CD14-positive monocyte (primary cell): ENCODE measurements around the gene ALS2CL. TPM values are rescaled to one million over a fixed set of nuclear protein-coding genes. Genes with fewer than 3 reads are reported as not detected.
A peak's percentile ranks its signal among the peaks of the same experiment; 100 is the strongest.

ENCODE experiments used
- DNase-seq, 3 donors: peaks; one replicate each; pipeline ENCODE4 v3.0.0-alpha.2; 2011 to 2022
- H2AFZ ChIP-seq: 2 replicates; pipeline ENCODE4 v1.6.0; 2012; ENCODE audit warnings: mild to moderate bottlenecking, low read depth, low read length, inconsistent platforms; ENCODE audit not compliant: insufficient read depth, poor library complexity, severe bottlenecking
- H3K27ac ChIP-seq, 2 donors: 1 replicate in 1 of 2; 2 replicates in 1 of 2; pipeline ENCODE4 v1.5.1; 2012 to 2013; ENCODE audit warnings: low read length in 2 of 2, control low read depth in 1 of 2, inconsistent platforms in 1 of 2, low read depth in 1 of 2, mild to moderate bottlenecking in 1 of 2
- H3K27me3 ChIP-seq, 2 donors: one replicate each; pipeline versions ENCODE4 v1.6.0 to v1.6.1; 2011 to 2013; ENCODE audit warnings: low read length in 2 of 2; ENCODE audit not compliant: control insufficient read depth in 2 of 2, insufficient read depth in 2 of 2
- H3K36me3 ChIP-seq, 2 donors: replicated peaks in 1 of 2; 1 replicate in 1 of 2; 2 replicates in 1 of 2; pipeline versions ENCODE4 v1.5.1 to v1.6.1; 2012 to 2013; ENCODE audit warnings: low read length in 2 of 2, control low read depth in 1 of 2, inconsistent platforms in 1 of 2, mild to moderate bottlenecking in 1 of 2; ENCODE audit not compliant: insufficient read depth in 2 of 2, control insufficient read depth in 1 of 2
- H3K4me1 ChIP-seq, 2 donors: 1 replicate in 1 of 2; 2 replicates in 1 of 2; pipeline versions ENCODE4 v1.5.1 to v1.6.1; 2012 to 2013; ENCODE audit warnings: low read length in 2 of 2, control low read depth in 1 of 2, inconsistent platforms in 1 of 2, mild to moderate bottlenecking in 1 of 2, moderate library complexity in 1 of 2; ENCODE audit not compliant: insufficient read depth in 2 of 2, control insufficient read depth in 1 of 2
- H3K4me2 ChIP-seq: replicated peaks from 2 replicates; pipeline ENCODE3; 2012; ENCODE audit warnings: low read length, moderate library complexity, mild to moderate bottlenecking; ENCODE audit not compliant: poor library complexity, severe bottlenecking; ENCODE audit errors: extremely low read depth
- H3K4me3 ChIP-seq, 3 experiments: fragments of 200-600 bp in 1 of 3; sonication (generic) in 1 of 3; replicated peaks in 1 of 3; 1 replicate in 2 of 3; 2 replicates in 1 of 3; pipeline ENCODE4 v1.5.1; 2011 to 2013; ENCODE audit warnings: low read length in 3 of 3, mild to moderate bottlenecking in 3 of 3, control low read depth in 2 of 3, low read depth in 2 of 3, inconsistent platforms in 1 of 3, moderate library complexity in 1 of 3
- H3K79me2 ChIP-seq: 2 replicates; pipeline ENCODE4 v1.6.0; 2012; ENCODE audit warnings: mild to moderate bottlenecking, control low read depth, inconsistent platforms, low read length, moderate library complexity; ENCODE audit not compliant: insufficient read depth
- H3K9ac ChIP-seq: 2 replicates; pipeline ENCODE4 v1.6.0; 2017; ENCODE audit warnings: low read length, mild to moderate bottlenecking; ENCODE audit not compliant: insufficient read depth, poor library complexity, severe bottlenecking
- H3K9me3 ChIP-seq, 2 donors: replicated peaks in 1 of 2; 1 replicate in 1 of 2; 2 replicates in 1 of 2; pipeline versions ENCODE4 v1.5.1 to v1.6.1; 2012 to 2013; ENCODE audit warnings: low read length in 2 of 2, control low read depth in 1 of 2; ENCODE audit not compliant: control insufficient read depth in 1 of 2, insufficient read depth in 1 of 2
- H4K20me1 ChIP-seq: 2 replicates; pipeline ENCODE4 v1.6.0; 2012; ENCODE audit warnings: mild to moderate bottlenecking, low read length, control low read depth, moderate library complexity; ENCODE audit not compliant: insufficient read depth
- H3K27ac Mint-ChIP-seq, 7 donors: one replicate each; pipeline ENCODE4 v1.8.0; 2020; ENCODE audit warnings: mild to moderate bottlenecking in 7 of 7, mixed read lengths in 7 of 7, moderate library complexity in 6 of 7, inconsistent platforms in 2 of 7
- H3K27me3 Mint-ChIP-seq, 3 donors: one replicate each; pipeline ENCODE4 v1.8.0; 2021 to 2022; ENCODE audit warnings: low read depth in 3 of 3, mild to moderate bottlenecking in 3 of 3, mixed read lengths in 3 of 3, moderate library complexity in 3 of 3, inconsistent platforms in 1 of 3
- H3K36me3 Mint-ChIP-seq, 2 donors: one replicate each; pipeline ENCODE4 v1.8.0; 2020; ENCODE audit warnings: mixed read lengths in 2 of 2, inconsistent platforms in 1 of 2, mild to moderate bottlenecking in 1 of 2
- H3K4me1 Mint-ChIP-seq: one replicate; pipeline ENCODE4 v1.8.0; 2020; ENCODE audit warnings: mild to moderate bottlenecking, mixed read lengths
- H3K4me3 Mint-ChIP-seq, 2 donors: one replicate each; pipeline ENCODE4 v1.8.0; 2020; ENCODE audit warnings: mild to moderate bottlenecking in 2 of 2, mixed read lengths in 2 of 2, moderate library complexity in 1 of 2
- H3K9me3 Mint-ChIP-seq, 7 donors: one replicate each; pipeline ENCODE4 v1.8.0; 2020 to 2022; ENCODE audit warnings: mixed read lengths in 7 of 7, mild to moderate bottlenecking in 6 of 7, moderate library complexity in 6 of 7, inconsistent platforms in 2 of 7
- WGBS: methylation state at CpG from one replicate; pipeline ENCODE4 v1.1.5; 2013; ENCODE audit warnings: missing lambda C conversion rate; ENCODE audit not compliant: insufficient coverage; 5-methylcytosine and 5-hydroxymethylcytosine counted together
- intact Hi-C, 2 donors: fragments of 100-400 bp; cut with micrococcal nuclease; formaldehyde crosslinking; loops; one replicate each; pipeline versions ENCODE4 v1.15.0 to v1.15.1; 2023
- polyA plus RNA-seq, 3 donors: library from polyadenylated mRNA; depleted of rRNA in 1 of 3; unstranded in 2 of 3; stranded (reverse) in 1 of 3; fragments of 300-500 nt in 2 of 3; fragments of >200 nt in 1 of 3; fragmentation: Illumina TruSeq in 2 of 3; gene quantifications; 1 replicate in 2 of 3; 2 replicates in 1 of 3; pipeline ENCODE4 v1.2.3, GENCODE V29; 2012 to 2021
- TF ChIP-seq, protein P1 (sequence below): fragments of 200-600 bp; IDR thresholded peaks from one replicate; pipeline ENCODE4 v1.8.0; 2022; ENCODE audit warnings: antibody characterized with exemption, mild to moderate bottlenecking

ALS2CL gene
- polyA plus RNA-seq, 3 donors, result 0.38 to 5.7 (median 0.55) TPM

DNA sequence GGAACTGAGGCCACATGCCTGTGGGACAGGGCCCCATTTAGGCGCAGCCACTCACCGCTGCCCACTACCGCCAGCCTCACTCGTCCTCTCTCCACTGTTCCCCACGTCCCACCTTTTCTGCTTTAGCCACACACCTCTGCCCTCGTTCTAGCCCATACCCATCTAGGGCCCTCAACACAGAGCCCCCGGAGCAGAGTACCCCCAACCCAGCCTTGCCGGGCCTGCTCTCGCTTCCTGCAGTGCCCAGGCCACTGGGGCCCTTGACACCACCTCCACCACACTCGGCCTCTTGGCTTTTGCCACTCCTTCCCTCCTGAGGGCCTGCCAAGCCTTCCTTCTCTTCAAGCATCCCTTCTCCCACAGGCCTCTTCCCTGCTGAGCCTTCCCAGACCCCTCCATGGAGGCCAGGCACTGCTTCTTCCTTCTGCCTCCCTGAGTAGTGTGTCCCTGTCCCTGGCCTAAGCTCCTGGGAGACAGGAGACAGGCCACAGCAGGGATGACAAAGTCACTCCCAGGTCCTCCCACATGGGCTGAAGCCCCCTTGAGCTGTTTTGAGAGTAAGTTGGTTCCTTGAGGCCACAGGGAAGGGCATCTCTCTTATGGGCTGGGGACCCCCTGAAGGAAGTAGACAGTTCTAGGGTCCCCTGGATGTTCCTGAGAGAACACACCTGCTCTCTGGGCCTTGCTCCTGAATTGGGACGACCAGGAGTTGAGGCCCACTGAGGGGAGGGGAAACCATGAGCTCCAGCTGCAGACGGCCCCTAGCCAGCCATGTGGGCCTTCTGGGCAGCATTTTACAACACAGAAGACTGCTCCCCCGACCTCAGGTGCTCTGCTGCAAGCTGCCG, 19.8 kb upstream of the ALS2CL start:
- intact Hi-C loops, result no loop called here
- Mint-ChIP-seq H3K27me3 (peaks cover 4 to 8% (median 7%) of the 10 kb centered on the region in 3 donors), H3K9me3 (no peaks in the 10 kb centered on the region), H3K4me3 (no peak overlapping the region), H3K36me3 (no peaks in the 10 kb centered on the region), H3K27ac (peak overlapping the region in 1 of 7 donors; percentile 70), H3K4me1 (peaks cover 2% of the 10 kb centered on the region)
- no peaks in the 10 kb centered on the region for H3K36me3 ChIP-seq
- H3K9me3 ChIP-seq, result no peaks in the 10 kb centered on the region
- H3K79me2 ChIP-seq, result no peaks in the 10 kb centered on the region
- H3K4me1 ChIP-seq, result no peaks in the 10 kb centered on the region
- H3K9ac ChIP-seq, result no peak overlapping the region
- H2AFZ ChIP-seq, result no peak overlapping the region
- H3K27me3 ChIP-seq, result no peaks in the 10 kb centered on the region
- H3K27ac ChIP-seq, result no peak overlapping the region
- TF ChIP-seq, protein P1, sequence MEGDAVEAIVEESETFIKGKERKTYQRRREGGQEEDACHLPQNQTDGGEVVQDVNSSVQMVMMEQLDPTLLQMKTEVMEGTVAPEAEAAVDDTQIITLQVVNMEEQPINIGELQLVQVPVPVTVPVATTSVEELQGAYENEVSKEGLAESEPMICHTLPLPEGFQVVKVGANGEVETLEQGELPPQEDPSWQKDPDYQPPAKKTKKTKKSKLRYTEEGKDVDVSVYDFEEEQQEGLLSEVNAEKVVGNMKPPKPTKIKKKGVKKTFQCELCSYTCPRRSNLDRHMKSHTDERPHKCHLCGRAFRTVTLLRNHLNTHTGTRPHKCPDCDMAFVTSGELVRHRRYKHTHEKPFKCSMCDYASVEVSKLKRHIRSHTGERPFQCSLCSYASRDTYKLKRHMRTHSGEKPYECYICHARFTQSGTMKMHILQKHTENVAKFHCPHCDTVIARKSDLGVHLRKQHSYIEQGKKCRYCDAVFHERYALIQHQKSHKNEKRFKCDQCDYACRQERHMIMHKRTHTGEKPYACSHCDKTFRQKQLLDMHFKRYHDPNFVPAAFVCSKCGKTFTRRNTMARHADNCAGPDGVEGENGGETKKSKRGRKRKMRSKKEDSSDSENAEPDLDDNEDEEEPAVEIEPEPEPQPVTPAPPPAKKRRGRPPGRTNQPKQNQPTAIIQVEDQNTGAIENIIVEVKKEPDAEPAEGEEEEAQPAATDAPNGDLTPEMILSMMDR, result no peak
- H4K20me1 ChIP-seq, result no peaks in the 10 kb centered on the region
- 91% methylated on average over 10 of the region's 14 CpGs for WGBS
- H3K4me3 ChIP-seq, result no peak overlapping the region
- no peak for DNase-seq
- no peak overlapping the region for H3K4me2 ChIP-seq

DNA sequence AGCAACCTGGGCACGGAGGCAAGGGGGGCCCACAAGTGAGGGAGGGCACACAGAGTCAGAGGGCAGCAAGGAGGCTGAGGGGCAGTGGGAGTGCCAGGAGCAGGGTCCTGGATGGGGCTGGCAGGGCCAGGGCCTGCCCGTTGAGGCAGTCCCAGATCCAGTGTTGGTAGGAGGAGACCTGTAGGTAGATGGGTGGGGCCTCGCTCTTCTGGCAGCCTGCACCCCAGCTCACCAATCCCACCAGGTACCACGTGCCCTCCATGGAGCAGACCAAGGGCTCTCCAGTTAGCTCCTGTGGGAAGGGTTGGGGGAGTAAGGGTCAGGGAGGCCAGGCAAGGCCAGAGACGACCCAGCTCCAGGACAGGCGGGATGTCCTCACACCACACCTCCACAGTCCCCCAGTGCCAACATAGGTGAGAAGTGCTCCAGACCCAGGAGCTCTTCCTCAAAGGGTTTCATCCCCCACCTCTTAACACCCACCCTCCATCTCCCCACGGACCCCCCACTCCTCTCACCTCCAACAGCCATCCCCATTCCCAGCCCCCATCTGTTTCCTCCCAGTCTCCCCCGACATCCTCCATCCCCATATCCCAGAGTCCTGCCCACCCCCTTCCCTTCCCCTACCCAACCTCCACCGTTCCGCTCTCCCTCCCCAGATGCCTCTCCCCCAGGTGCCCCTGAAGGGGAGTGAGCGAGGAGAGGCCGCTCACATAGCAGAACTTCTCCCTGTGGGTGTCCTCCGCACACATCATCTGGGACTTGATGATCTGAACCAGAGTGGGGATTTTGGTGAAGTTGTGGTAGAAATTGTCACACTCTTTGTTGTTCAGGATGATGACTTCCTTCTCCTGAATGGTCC, 18.9 kb upstream of the ALS2CL start:
- H3K27me3 ChIP-seq, result no peaks in the 10 kb centered on the region
- H3K9ac ChIP-seq, result no peak overlapping the region
- no peaks in the 10 kb centered on the region for H4K20me1 ChIP-seq
- intact Hi-C loops, result no loop called here
- no peak overlapping the region for H3K4me2 ChIP-seq
- H3K4me3 Mint-ChIP-seq, result no peak overlapping the region
- H2AFZ ChIP-seq, result no peak overlapping the region
- WGBS, result 83% methylated on average over 7 of the region's 13 CpGs
- H3K36me3 ChIP-seq, result no peaks in the 10 kb centered on the region
- no peak overlapping the region for H3K4me3 ChIP-seq
- no peaks in the 10 kb centered on the region for H3K9me3 Mint-ChIP-seq
- peaks cover 2 to 4% (median 3%) of the 10 kb centered on the region in 3 donors for H3K27me3 Mint-ChIP-seq
- DNase-seq, result no peak
- H3K4me1 ChIP-seq, result no peaks in the 10 kb centered on the region
- TF ChIP-seq, protein P1, result no peak
- H3K36me3 Mint-ChIP-seq, result no peaks in the 10 kb centered on the region
- no peaks in the 10 kb centered on the region for H3K4me1 Mint-ChIP-seq
- H3K9me3 ChIP-seq, result no peaks in the 10 kb centered on the region
- H3K79me2 ChIP-seq, result no peaks in the 10 kb centered on the region
- no peak overlapping the region for H3K27ac Mint-ChIP-seq
- H3K27ac ChIP-seq, result no peak overlapping the region
